Activated CD8-positive, alpha-beta memory T cell treated with anti-CD3 and anti-CD28 coated beads, Interleukin-2, amount 50 U/mL, for 48 hours (primary cell): Measurements from ENCODE around the gene ANKLE1.

ENCODE experiments used
- DNase-seq: peaks from one replicate; pipeline ENCODE4 v3.0.0-alpha.2; 2020

The ANKLE1 gene

DNA sequence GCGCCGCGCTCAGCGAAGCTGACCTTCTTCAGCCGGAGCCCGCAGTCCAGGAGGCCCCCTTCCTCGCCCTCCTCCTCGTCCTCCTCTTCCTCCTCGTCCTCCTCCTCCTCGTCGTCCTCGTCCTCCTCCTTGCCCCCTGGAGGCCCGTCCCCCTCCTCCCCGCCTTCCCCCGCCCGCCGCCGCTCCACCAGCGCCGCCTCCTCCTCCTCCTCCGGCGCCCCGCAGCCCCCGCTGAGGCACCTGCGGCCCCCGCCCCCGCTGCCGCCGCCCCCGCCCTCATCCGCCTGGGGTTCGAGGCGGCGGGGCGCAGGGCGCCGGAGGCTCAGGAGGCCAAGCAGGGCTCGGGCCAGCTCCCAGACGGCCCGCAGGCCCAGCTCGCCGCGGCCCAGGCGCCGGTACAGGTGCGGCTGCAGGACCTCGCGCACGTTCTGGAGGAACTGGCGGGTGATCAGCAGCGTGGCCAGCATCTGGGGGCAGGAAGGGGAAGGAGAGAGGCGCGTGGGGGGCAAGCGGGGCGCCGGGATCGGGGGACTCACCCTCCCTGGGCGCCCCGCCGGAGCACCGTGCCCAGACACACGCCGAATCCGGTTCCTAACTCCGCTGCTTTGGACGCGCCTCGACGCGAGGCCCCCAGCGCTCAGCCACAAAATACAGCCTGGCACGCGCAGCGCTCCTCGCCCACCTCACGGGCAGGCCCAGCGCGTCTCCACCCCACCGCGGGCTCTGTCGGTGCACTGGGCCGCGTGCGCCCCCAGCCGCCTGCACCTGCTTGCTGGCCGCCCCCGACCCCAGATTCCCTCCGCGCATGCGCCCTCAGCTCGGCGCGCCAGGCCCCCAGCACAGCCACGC, 47.0 kb downstream of the ANKLE1 start:
- DNase-seq = no peak

DNA sequence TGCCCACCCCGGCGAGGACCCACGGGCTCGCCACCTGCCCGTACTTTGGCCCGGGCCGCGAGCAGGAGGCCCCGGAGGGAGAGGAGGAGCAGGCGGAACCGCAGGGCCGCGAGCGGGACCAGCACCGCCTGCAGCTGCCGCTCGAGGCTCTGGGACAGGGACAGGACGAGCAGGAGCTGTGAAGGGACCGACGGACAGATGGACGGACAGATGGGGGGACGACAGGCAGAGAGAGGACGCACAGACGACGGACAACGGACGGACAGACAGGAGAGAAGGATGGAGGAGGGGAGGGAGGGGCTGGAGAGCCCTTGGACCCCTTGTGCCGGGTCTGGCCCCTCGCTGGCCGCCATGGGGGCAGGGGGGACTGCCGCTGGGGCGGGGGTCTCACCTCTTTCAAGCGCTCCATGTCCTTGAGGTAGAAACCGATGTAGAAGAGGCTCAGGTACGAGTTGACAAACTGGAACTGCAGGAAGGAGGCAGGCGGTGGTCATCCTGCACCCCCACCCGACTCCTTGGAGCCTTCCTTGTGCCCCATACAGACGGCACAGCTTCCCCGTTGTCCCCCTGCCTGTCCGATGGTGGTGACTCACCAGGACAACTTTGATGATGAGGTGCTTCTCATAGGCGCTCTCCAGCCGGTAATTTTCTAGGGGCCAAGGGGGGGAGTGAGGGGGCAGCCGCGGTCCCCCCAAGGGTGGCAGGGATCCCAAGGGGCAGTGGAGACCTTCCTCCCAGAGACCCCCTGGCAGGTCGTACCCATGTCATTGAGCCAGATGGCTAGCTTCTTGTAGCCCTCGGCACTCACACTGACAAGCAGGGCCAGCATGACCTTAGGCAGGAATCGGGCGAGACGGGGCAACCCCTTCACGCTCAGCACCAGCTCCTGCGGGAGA, 47.9 kb downstream of the ANKLE1 start:
- DNase-seq = no peak

DNA sequence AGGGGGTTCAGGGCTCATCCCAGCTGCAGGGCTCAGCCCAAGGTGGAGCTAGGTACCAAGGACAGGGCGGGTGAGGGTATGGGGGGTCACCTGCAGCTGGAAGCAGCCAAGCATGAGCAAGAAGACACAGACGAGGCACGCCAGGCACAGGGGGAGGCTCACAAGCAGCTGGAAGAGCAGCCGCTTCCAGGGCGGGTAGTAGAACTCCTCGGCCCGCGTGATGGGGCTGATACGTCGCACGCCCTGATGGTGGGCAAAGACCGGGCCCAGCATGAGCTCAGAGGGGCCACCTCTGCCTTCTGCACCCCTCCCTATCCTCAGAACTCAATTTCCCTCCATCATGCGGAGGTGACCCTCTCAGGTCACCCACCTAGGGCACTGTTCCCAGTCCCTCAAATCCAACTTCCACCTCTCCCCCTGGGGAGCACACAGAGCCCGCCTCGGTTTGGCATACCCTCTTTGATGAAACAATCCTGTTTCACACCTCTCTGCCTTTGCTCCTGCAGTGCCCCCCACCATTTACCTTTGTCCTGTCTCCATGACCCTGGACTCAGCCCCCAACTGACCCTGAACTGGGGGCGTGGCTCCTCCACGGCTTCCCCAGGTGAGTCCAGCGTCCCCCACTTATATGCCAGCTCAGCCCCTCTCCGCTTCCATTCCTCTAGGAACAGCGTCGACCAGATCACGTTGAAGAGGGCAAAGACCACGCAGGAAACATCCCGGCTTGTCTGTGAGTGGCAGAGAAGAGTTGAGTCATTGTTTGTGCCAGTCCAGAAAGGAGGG, 48.8 kb downstream of the ANKLE1 start:
- no peak for DNase-seq

DNA sequence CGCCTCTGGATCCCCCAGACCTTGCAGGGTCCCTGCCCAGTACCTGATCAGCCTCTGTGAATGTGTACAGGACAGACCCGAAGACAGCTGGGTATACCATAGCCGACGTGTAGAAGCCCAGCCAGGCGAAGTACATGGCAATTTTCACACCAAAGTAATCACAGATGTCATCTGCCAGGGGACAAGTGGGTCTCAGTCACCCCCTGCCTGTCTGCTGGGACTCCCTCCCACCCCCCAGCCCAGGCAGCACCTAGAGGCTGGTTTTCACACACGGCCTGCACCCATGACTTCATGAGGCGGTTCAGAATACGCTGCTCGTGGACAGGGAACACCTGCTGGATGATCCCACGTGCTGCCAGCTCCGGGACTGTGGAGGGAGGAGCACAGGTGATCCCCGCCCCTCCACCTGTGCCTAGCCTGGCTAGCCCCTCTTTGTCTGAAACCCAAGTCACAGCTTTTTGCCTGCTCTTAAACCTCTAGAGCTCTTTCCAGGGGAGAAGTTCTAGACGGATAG, 49.4 kb downstream of the ANKLE1 start:
- no peak for DNase-seq

DNA sequence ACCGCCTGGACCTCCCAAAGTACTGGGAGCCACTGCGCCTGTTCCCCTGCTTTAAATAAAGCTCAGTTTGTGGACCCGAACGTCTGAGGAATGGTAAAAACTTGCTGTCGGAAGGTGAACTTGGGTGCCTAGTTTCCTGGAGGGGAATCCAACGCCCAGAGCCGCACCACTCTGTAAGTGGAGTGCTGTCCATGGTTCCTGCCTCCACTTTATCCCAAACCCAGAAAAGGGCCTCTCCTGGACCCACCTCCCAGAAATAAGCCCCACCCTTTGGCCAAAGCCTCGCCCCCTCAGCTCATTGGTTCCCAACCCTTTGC, 50.6 kb downstream of the ANKLE1 start:
- DNase-seq = no peak

DNA sequence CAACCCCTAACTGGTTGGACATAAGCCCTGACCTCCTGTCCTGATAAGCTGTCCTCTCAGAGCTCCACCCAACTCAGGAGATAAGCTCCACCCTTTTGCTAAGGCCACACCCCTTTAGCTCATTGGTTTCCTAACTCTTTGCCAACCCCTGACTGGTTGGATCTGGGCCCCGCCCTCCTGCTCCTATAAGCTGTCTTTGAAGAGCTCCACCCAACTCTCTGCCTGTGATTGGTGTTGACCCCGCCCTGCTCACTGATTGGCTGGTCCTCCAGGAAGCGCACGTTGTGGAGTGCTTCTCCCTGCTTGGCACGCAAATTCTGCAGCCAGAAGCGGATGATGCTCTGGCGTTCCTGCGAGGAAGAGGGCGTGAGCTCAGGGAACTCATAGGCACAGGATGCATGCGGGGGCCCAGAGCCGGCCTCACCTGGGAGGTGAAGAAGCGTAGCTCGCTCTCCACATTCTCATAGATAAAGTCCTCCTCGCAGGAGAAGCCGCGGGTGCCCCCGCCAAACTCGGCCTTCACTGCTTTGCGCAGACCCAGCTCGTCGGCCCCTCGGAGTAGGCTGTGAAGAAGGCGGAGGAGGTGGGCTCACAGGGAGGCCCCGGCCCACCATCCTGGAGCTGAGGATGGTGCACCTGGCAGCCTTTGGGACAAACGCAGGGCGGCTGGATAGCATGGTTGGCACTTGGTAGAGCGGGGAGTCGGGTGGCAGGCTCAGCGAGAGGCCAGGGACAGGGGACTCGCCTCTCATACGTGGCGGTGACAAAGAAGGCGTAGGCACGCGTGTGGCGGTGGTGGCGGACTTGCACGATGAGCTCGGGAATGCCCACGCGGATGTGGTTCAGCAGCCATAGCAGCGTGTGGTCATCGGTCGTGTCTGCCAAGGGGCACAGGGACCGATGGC, 51.2 kb downstream of the ANKLE1 start:
- DNase-seq = peak; percentile 67

DNA sequence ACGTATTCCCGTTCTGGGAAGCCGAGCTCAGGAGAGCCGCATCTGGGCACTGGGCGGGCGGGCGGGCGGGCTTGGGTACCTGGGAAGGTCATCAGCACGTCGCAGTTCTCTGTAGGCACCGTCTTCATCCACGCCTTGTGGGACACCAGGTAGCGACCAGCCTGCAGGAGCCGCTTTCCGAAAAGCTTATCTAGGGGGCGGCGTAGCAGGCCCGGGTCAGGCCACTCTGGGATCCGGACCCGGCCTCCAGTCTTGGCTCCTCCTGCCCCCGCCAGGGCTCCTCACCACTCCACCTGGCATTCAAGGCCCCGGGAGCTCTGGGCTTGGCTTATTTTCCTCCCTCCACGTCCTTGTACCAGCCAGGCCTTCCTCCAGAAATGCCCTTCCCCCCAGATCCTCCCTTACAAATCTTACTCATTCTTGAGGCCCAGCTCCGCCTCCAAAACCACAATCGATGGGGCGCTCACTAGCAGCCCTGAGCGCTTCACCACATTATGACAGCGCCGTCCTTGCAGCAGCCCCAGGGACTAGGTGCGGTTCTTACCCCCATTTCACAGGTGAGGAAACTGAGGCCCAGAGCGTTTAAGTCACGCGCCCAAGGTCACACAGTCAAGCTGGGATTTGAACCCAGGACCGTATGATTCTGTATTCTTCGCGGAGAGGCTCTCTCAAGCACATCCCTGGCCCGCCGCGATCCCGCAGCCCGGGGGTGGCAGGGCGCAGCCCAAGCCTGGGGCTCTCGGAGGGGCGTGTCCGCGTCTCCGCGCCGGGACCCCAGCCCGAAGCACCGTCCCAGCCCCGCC, 52.1 kb downstream of the ANKLE1 start:
- DNase-seq = peak; percentile 83

DNA sequence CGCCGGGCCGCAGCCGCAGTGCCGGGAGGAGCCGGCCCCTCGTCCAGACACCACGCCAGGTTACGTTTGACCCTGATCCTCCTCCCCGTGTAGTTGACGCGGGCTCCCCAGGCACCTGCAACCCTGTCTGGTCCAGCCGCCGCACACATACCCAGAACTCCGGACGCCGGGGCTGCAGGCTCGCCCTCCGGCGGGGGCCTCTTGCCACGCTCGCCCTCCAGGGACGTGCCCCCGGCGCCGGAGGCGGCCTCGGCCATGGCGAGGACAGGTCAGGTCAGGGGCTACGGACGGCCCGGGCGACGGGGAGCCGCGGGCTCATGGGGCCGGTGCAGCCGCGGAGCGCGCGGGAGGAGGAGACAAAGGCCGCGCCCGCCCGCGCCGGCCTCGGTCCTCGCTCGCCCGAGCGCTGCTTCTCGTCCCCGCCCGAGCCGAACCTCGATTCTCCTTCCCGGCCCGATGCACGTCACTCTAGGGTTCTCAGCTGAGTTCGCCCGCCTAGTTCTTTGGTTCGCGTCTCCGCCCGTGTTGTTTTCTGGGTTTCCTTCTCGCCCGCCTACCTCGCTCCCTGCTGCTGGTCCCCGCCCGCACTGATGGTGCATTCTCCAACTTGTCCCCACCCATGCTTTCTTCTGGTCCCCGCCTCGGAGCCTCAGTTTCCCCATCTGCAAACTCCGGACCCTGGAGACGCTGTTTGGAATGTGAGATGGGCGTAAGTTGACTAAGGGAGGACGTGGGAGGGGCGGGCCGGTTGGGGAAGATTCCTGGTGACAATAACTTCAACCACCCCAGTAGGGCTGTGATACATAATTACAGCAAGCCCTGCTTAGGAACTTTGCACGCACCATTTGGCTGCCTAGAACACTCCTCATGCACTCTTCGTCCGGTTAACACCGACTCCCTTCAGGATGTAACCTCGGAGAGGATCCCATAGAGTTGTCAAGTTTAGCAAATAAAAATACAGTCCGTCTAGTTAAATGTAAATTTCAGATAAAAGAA, 53.0 kb downstream of the ANKLE1 start, which contains the start of gene ANO8:
ANO8 (minus strand) TSS at position 442 of the 996 bp plus-strand sequence; CDS start at position 257, 185 bp downstream.
- DNase-seq = peak; percentile 96

DNA sequence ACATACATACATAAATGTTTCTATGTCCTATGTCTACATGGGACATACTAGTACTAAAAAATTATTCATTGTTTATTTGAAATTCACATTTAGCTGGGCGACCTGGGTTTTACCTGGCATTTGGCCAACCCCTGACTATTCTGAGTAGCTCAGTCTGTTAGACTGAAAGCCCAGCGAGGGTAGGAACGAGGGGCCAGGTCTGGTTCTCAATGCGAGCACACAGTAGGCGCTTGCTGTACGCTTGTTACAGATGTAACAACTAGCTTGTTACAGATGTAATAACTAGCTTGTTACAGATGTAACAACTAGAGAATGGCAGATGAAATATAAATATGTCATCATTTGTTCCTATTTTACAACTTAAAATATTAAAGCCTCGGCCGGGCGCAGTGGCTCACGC, 53.9 kb downstream of the ANKLE1 start:
- no peak for DNase-seq
